HCT116 (cell line): ENCODE measurements around the gene NDUFS7. TPM values are rescaled to one million over a fixed set of nuclear protein-coding genes. Genes with fewer than 3 reads are reported as not detected.

Source experiments
- ATAC-seq: fragments of 200-7000 bp; cut with Tn5 transposase; 2 replicates; pipeline ENCODE4 v1.9.1; 2020; ENCODE audit warnings: mild to moderate bottlenecking, moderate library complexity
- BruUV-seq: library from RNA; stranded (reverse); fragments of 400-500 nt; replicated peaks from 2 replicates; lab custom pipeline; 2021; lab: Mats Ljungman, UMichigan
- CTCF ChIA-PET: fragments of 300-600 bp; sonication (Branson Sonifier 250); formaldehyde crosslinking; loops from one replicate; lab custom pipeline; 2021; ENCODE audit warnings: antibody characterized with exemption; lab: Charles Lee
- POLR2A ChIA-PET: fragments of 300-600, 350-600 bp; sonication (Branson Sonifier 250); formaldehyde crosslinking; loops from one replicate; lab custom pipeline; 2021; ENCODE audit warnings: antibody characterized with exemption; lab: Charles Lee
- RAD21 ChIA-PET, 2 experiments: fragments of 300-600 bp; sonication (Branson Sonifier 250); formaldehyde crosslinking; loops; one replicate each; lab custom pipeline; 2023; ENCODE audit warnings: low total read pairs in 2 of 2; ENCODE audit not compliant: uncharacterized antibody in 2 of 2, unreplicated experiment in 2 of 2, low non-redundant PET in 1 of 2; lab: Charles Lee
- DNase-seq: peaks from one replicate; pipeline ENCODE4 v3.0.0-alpha.2; 2010; ENCODE audit warnings: low read depth, low spot score
- H2AFZ ChIP-seq: fragments of 200-600 bp; shearing (Covaris generic), sonication (generic); 2 replicates; pipeline ENCODE4 v1.6.1; 2017; ENCODE audit warnings: low read depth, mixed run types, mixed read lengths, antibody characterized with exemption, low read length; ENCODE audit not compliant: poor library complexity, severe bottlenecking
- H3K27ac ChIP-seq: 2 replicates; pipeline ENCODE4 v1.5.1; 2012; ENCODE audit warnings: low read depth, low read length
- H3K27me3 ChIP-seq: fragments of 200-600 bp; sonication (generic); 2 replicates; pipeline ENCODE4 v1.6.1; 2016; ENCODE audit warnings: mixed run types, low read length, mixed read lengths; ENCODE audit not compliant: insufficient read depth
- H3K36me3 ChIP-seq, 2 experiments: fragments of 200-500 bp in 1 of 2; fragments of 200-600 bp in 1 of 2; sonication (Bioruptor generic) in 1 of 2; sonication (generic) in 1 of 2; 2 replicates each; pipeline versions ENCODE4 v1.5.1 to v1.6.1; 2014 to 2016; ENCODE audit warnings: low read length in 2 of 2, inconsistent platforms in 1 of 2, mixed read lengths in 1 of 2, mixed run types in 1 of 2; ENCODE audit not compliant: insufficient read depth in 2 of 2, control insufficient read depth in 1 of 2
- H3K4me1 ChIP-seq, 2 experiments: fragments of 200-600 bp in 1 of 2; sonication (generic) in 1 of 2; 2 replicates each; pipeline versions ENCODE4 v1.5.1 to v1.6.1; 2012 to 2017; ENCODE audit warnings: low read length in 2 of 2, inconsistent platforms in 1 of 2, mild to moderate bottlenecking in 1 of 2, mixed read lengths in 1 of 2, mixed run types in 1 of 2, moderate library complexity in 1 of 2; ENCODE audit not compliant: insufficient read depth in 2 of 2, control insufficient read depth in 1 of 2
- H3K4me2 ChIP-seq: fragments of 200-600 bp; sonication (generic); 2 replicates; pipeline ENCODE4 v1.6.1; 2017; ENCODE audit warnings: mixed run types, low read length, mixed read lengths
- H3K4me3 ChIP-seq, 2 experiments: fragments of 200-600 bp in 1 of 2; sonication (generic) in 1 of 2; replicated peaks in 1 of 2; 2 replicates each; pipeline ENCODE4 v1.5.1; 2011 to 2016; ENCODE audit warnings: low read length in 2 of 2, control low read depth in 1 of 2, low read depth in 1 of 2, mild to moderate bottlenecking in 1 of 2, mixed read lengths in 1 of 2, mixed run types in 1 of 2
- H3K79me2 ChIP-seq: fragments of 200-600 bp; sonication (generic); 2 replicates; pipeline ENCODE4 v1.6.1; 2017; ENCODE audit warnings: mild to moderate bottlenecking, mixed run types, low read length, moderate library complexity, mixed read lengths; ENCODE audit not compliant: insufficient read depth
- H3K9ac ChIP-seq: fragments of 200-600 bp; sonication (generic); 2 replicates; pipeline ENCODE4 v1.6.1; 2016; ENCODE audit warnings: low read length, mixed read lengths
- H3K9me2 ChIP-seq: fragments of 200-600 bp; sonication (generic), shearing (Covaris generic); 2 replicates; pipeline ENCODE4 v1.6.1; 2017; ENCODE audit warnings: mixed run types, mild to moderate bottlenecking, moderate library complexity; ENCODE audit not compliant: insufficient read depth
- H3K9me3 ChIP-seq, 2 experiments: fragments of 200-500 bp in 1 of 2; fragments of 200-600 bp in 1 of 2; sonication (Bioruptor generic) in 1 of 2; sonication (generic) in 1 of 2; 2 replicates each; pipeline ENCODE4 v1.6.1; 2014 to 2017; ENCODE audit warnings: low read length in 2 of 2, mixed read lengths in 2 of 2, inconsistent platforms in 1 of 2, low read depth in 1 of 2, mild to moderate bottlenecking in 1 of 2, mixed run types in 1 of 2, moderate library complexity in 1 of 2; ENCODE audit not compliant: control insufficient read depth in 1 of 2, insufficient read depth in 1 of 2
- H4K20me1 ChIP-seq: fragments of 200-600 bp; sonication (generic), shearing (Covaris generic); 2 replicates; pipeline ENCODE4 v1.6.1; 2017; ENCODE audit warnings: mixed run types, mild to moderate bottlenecking, moderate library complexity; ENCODE audit not compliant: insufficient read depth
- CBX3 ChIP-seq: IDR thresholded peaks from 2 replicates; pipeline ENCODE4 v1.6.1; 2012; ENCODE audit warnings: low read depth
- CEBPB ChIP-seq: IDR thresholded peaks from 2 replicates; pipeline ENCODE4 v1.6.1; 2012; ENCODE audit warnings: low read depth
- CTCF ChIP-seq, 3 experiments: fragments of 200-600 bp in 1 of 3; sonication (generic) in 1 of 3; IDR thresholded peaks in 2 of 3; conservative IDR thresholded peaks in 1 of 3; 2 replicates each; pipeline ENCODE4 v1.5.1; 2012 to 2017; ENCODE audit warnings: low read depth in 2 of 3, low read length in 2 of 3, antibody characterized with exemption in 1 of 3, borderline replicate concordance in 1 of 3, control low read depth in 1 of 3, mild to moderate bottlenecking in 1 of 3, mixed read lengths in 1 of 3, mixed run types in 1 of 3, moderate library complexity in 1 of 3; ENCODE audit not compliant: insufficient read depth in 1 of 3
- ELF1 ChIP-seq: IDR thresholded peaks from 2 replicates; pipeline ENCODE4 v1.6.1; 2012; ENCODE audit warnings: low read depth, borderline replicate concordance
- EZH2 ChIP-seq: fragments of 200-600 bp; sonication (generic); IDR thresholded peaks from 2 replicates; pipeline ENCODE4 v1.6.1; 2017; ENCODE audit warnings: antibody characterized with exemption, mixed run types
- EZH2phosphoT487 ChIP-seq: fragments of 200-600 bp; IDR thresholded peaks from 2 replicates; pipeline ENCODE4 v1.6.1; 2018; ENCODE audit warnings: antibody characterized with exemption, borderline replicate concordance
- FOSL1 ChIP-seq: IDR thresholded peaks from 2 replicates; pipeline ENCODE4 v1.6.1; 2012; ENCODE audit warnings: low read depth
- MAX ChIP-seq: IDR thresholded peaks from 2 replicates; pipeline ENCODE4 v1.6.1; 2012
- POLR2A ChIP-seq: IDR thresholded peaks from 2 replicates; pipeline ENCODE4 v1.7.0; 2011; ENCODE audit warnings: borderline replicate concordance; ENCODE audit not compliant: insufficient read depth, insufficient read length; ENCODE audit errors: extremely low read depth
- RAD21 ChIP-seq: IDR thresholded peaks from 2 replicates; pipeline ENCODE4 v1.6.1; 2012; ENCODE audit warnings: low read depth, mild to moderate bottlenecking
- REST ChIP-seq: IDR thresholded peaks from 2 replicates; pipeline ENCODE4 v1.6.1; 2012; ENCODE audit warnings: low read depth
- SP1 ChIP-seq: IDR thresholded peaks from 2 replicates; pipeline ENCODE4 v1.6.1; 2012; ENCODE audit warnings: low read depth
- SRF ChIP-seq: IDR thresholded peaks from 2 replicates; pipeline ENCODE4 v1.6.1; 2012; ENCODE audit warnings: low read depth
- TCF7L2 ChIP-seq: IDR thresholded peaks from 2 replicates; pipeline ENCODE4 v1.7.0; 2011; ENCODE audit warnings: borderline replicate concordance, inconsistent platforms; ENCODE audit not compliant: insufficient read depth, insufficient read length; ENCODE audit errors: extremely low read depth
- YY1 ChIP-seq: IDR thresholded peaks from 2 replicates; pipeline ENCODE4 v1.6.1; 2011; ENCODE audit warnings: low read length, low read depth, moderate library complexity, mild to moderate bottlenecking; ENCODE audit not compliant: insufficient replicate concordance; ENCODE audit errors: extremely low read depth
- ZFX ChIP-seq: fragments of 450-650 bp; IDR thresholded peaks from 2 replicates; pipeline ENCODE4 v1.6.1; 2017
- ZNF274 ChIP-seq: fragments of 200-500 bp; sonication (Bioruptor generic); IDR thresholded peaks from 2 replicates; pipeline ENCODE4 v1.6.1; 2014; ENCODE audit warnings: mild to moderate bottlenecking, low read depth, low read length, inconsistent platforms
- intact Hi-C: fragments of 100-400 bp; cut with micrococcal nuclease; formaldehyde crosslinking; loops from 2 replicates; pipeline ENCODE4 v1.10.0; 2022
- total RNA-seq: library from RNA; stranded (reverse); gene quantifications from one replicate; pipeline ENCODE4 v1.2.1, GENCODE V29; 2021; ENCODE audit not compliant: unreplicated experiment

Gene NDUFS7
- total RNA-seq, 1 experiment from 2014 or later: 114 TPM

GRCh38 chr19:1356508-1356865 is 27.2 kb upstream of the NDUFS7 start:
- no peak overlapping the region for H3K4me3 ChIP-seq
- TF ChIP-seq SRF (no peak), YY1 (no peak), CBX3 (no peak), CTCF (IDR thresholded peaks at IDR 0.05 in 2 of 3, conservative IDR thresholded peaks at IDR 0.05 in 1 of 3; ENCODE audit: borderline replicate concordance in 1 of 3, insufficient read depth in 1 of 3, low read depth in 2 of 3, low read length in 2 of 3) (no peak), ZNF274 (no peak), FOSL1 (no peak), REST (no peak), ZFX (no peak), SP1 (no peak), CEBPB (no peak), MAX (no peak), EZH2 (no peak), EZH2phosphoT487 (no peak), ELF1 (no peak), POLR2A (no peak), RAD21 (no peak), TCF7L2 (no peak)
- BruUV-seq: TSS peak; percentile 39
- peaks cover 28 to 36% of the 10 kb centered on the region in 2 experiments; a peak in 3 of 4 replicates for H3K36me3 ChIP-seq
- ATAC-seq (no peak), DNase-seq (no peak)
- H3K4me1 ChIP-seq: peaks cover 10 to 18% of the 10 kb centered on the region in 2 experiments
- ChIA-PET CTCF (no interaction called here), POLR2A (no interaction called here), RAD21 (no interaction called here)
- no peak overlapping the region for H3K9ac ChIP-seq
- no peaks in the 10 kb centered on the region for H3K27me3 ChIP-seq
- no peaks in the 10 kb centered on the region for H4K20me1 ChIP-seq
- H3K79me2 ChIP-seq: peaks cover 22% of the 10 kb centered on the region
- H3K4me2 ChIP-seq: no peak overlapping the region
- no peaks in the 10 kb centered on the region for H3K9me2 ChIP-seq
- H2AFZ ChIP-seq: no peak overlapping the region
- H3K9me3 ChIP-seq: no peaks in the 10 kb centered on the region
- intact Hi-C loops: no loop called here
- no peak overlapping the region for H3K27ac ChIP-seq
